ENCODE measurements around the gene BCOR. TPM values are rescaled to one million over a fixed set of nuclear protein-coding genes. Genes with fewer than 3 reads are reported as not detected.

BCOR gene
- total RNA-seq, 1 experiment from 2014 or later = 58.8 TPM

DNA sequence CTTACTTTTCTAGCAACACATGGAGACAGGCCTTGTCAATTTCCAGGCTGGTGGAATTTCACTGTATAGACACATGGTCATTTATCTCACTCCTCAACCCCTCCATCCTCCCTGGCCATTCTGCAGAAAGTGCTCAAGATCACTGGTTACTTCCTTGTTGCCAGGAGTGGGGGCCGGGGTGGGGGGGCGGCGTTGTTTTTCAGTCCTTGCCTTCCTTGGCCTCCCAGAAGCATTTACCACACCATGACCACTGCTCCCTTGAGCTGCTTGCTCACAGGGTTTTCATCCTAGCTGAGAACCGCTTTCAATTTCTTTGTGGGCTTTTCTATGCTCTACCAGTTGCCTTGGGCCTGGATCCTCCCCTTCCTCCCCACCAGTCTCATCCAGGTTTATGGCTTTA lies 14.1 kb upstream of the BCOR start:
- ChIA-PET POLR2A (ENCODE audit: low non-redundant PET) (no interaction called here), CTCF (no interaction called here)
- no peak overlapping the region for H3K27ac ChIP-seq (ENCODE audit: low read depth, low read length, poor library complexity, severe bottlenecking)
- no peak overlapping the region for H3K4me3 ChIP-seq (ENCODE audit: low read depth, low read length, poor library complexity, severe bottlenecking)
- peaks cover 18% of the 10 kb centered on the region for H3K4me1 ChIP-seq (ENCODE audit: insufficient read depth, low read length, poor library complexity, severe bottlenecking)
- no peaks in the 10 kb centered on the region for H3K9me3 ChIP-seq (ENCODE audit: low read depth, low read length, poor library complexity, severe bottlenecking)
- intact Hi-C loops (cut with micrococcal nuclease; ENCODE audit: unreplicated experiment) = no loop called here
- DNase-seq (ENCODE audit: low spot score) = no peak
- TF ChIP-seq, protein P1, sequence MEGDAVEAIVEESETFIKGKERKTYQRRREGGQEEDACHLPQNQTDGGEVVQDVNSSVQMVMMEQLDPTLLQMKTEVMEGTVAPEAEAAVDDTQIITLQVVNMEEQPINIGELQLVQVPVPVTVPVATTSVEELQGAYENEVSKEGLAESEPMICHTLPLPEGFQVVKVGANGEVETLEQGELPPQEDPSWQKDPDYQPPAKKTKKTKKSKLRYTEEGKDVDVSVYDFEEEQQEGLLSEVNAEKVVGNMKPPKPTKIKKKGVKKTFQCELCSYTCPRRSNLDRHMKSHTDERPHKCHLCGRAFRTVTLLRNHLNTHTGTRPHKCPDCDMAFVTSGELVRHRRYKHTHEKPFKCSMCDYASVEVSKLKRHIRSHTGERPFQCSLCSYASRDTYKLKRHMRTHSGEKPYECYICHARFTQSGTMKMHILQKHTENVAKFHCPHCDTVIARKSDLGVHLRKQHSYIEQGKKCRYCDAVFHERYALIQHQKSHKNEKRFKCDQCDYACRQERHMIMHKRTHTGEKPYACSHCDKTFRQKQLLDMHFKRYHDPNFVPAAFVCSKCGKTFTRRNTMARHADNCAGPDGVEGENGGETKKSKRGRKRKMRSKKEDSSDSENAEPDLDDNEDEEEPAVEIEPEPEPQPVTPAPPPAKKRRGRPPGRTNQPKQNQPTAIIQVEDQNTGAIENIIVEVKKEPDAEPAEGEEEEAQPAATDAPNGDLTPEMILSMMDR (conservative IDR thresholded peaks at IDR 0.05; ENCODE audit: low read depth, low read length) = no peak
- TF ChIP-seq EZH2 (IDR thresholded peaks at IDR 0.05; ENCODE audit: borderline replicate concordance, low read depth, low read length, poor library complexity, severe bottlenecking) = no peak
- no peaks in the 10 kb centered on the region for H3K27me3 ChIP-seq (replicated peaks; ENCODE audit: insufficient read depth, low read depth, low read length, poor library complexity)
- no TSS peak for BruUV-seq (replicated peaks)
- H3K36me3 ChIP-seq (ENCODE audit: insufficient read depth, low read length, poor library complexity, severe bottlenecking) = no peaks in the 10 kb centered on the region

DNA sequence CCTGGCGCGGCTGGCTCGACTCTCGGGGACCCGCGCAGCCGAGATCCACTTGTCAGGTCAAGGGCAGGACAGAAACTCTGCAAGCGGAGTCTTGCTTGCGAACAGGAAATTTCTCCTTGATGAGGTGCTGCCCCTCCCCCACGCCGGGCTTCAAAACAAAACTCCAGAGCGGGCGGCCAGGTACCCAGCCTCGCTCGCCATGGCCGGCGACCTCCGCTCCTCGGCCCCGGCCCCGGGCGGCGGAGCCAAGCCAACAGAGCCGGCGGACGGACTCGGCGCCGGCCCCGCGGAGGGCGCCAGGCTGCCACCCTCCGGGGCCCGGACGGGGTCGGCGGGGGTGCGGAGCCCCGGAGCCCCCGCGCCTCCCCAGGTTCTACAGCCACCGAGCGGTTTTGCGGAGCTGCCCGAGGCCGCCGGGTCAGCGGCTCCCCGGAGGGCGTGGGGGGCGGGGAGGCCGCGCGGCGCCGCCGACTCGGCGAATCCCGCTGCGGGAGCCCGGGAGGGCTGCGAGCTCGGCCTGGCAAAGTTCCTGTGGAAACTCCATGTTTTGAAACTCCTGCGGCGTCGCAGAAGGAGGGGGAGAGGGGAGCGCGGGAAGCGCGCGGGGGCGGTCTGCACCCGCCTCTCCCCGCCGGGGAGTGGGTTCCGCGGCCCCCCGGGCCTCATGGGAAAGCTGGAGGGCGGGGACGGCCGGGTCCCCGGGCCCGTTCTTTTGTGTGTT lies 11.7 kb upstream of the BCOR start:
- H3K4me1 ChIP-seq (ENCODE audit: insufficient read depth, low read length, poor library complexity, severe bottlenecking) = peaks cover 23% of the 10 kb centered on the region
- TF ChIP-seq, protein P1 (conservative IDR thresholded peaks at IDR 0.05; ENCODE audit: low read depth, low read length) = no peak
- TF ChIP-seq EZH2 (IDR thresholded peaks at IDR 0.05; ENCODE audit: borderline replicate concordance, low read depth, low read length, poor library complexity, severe bottlenecking) = no peak
- no peaks in the 10 kb centered on the region for H3K36me3 ChIP-seq (ENCODE audit: insufficient read depth, low read length, poor library complexity, severe bottlenecking)
- H3K27me3 ChIP-seq (replicated peaks; ENCODE audit: insufficient read depth, low read depth, low read length, poor library complexity) = no peaks in the 10 kb centered on the region
- H3K27ac ChIP-seq (ENCODE audit: low read depth, low read length, poor library complexity, severe bottlenecking) = peak overlapping the region; percentile 88
- intact Hi-C loops (cut with micrococcal nuclease; ENCODE audit: unreplicated experiment) = loop anchor here (1.0 to 10.0 kb wide), 2 partner anchors 40 to 155 kb away; no protein-coding TSS in a partner anchor
- POLR2A ChIA-PET (ENCODE audit: low non-redundant PET) = no interaction called here
- peak; percentile 71 for DNase-seq (ENCODE audit: low spot score)
- CTCF ChIA-PET = interaction anchor here (0.6 to 0.7 kb wide), 3 partner anchors 13 to 31 kb away, joined by 3 to 6 read pairs (median 3); no protein-coding TSS in a partner anchor
- no TSS peak for BruUV-seq (replicated peaks)
- H3K9me3 ChIP-seq (ENCODE audit: low read depth, low read length, poor library complexity, severe bottlenecking) = no peaks in the 10 kb centered on the region
- H3K4me3 ChIP-seq (ENCODE audit: low read depth, low read length, poor library complexity, severe bottlenecking) = peak overlapping the region; percentile 59

DNA sequence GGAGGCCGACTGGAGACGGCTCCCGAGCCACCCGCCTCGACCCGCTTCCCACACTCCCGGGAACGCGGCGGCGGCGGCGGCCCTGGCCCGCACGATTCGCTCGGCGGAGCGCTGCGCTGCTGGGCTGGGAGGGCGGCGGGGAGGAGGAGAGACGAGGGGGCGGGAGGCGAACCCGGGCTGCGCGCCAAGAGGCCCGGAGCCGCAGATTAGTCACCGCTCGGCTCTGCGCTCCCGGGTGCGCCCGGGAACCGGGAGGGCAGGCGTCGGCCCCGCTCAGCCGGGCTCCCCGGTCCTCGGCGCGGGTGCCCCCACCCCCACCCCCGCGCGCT lies 11.2 kb upstream of the BCOR start:
- DNase-seq (ENCODE audit: low spot score) = peak; percentile 81
- peak overlapping the region; percentile 59 for H3K4me3 ChIP-seq (ENCODE audit: low read depth, low read length, poor library complexity, severe bottlenecking)
- peaks cover 28% of the 10 kb centered on the region for H3K4me1 ChIP-seq (ENCODE audit: insufficient read depth, low read length, poor library complexity, severe bottlenecking)
- no peaks in the 10 kb centered on the region for H3K36me3 ChIP-seq (ENCODE audit: insufficient read depth, low read length, poor library complexity, severe bottlenecking)
- ChIA-PET POLR2A (ENCODE audit: low non-redundant PET) (no interaction called here), CTCF (no interaction called here)
- no peaks in the 10 kb centered on the region for H3K9me3 ChIP-seq (ENCODE audit: low read depth, low read length, poor library complexity, severe bottlenecking)
- BruUV-seq (replicated peaks) = no TSS peak
- H3K27ac ChIP-seq (ENCODE audit: low read depth, low read length, poor library complexity, severe bottlenecking) = peak overlapping the region; percentile 88
- TF ChIP-seq, protein P1 (conservative IDR thresholded peaks at IDR 0.05; ENCODE audit: low read depth, low read length) = no peak
- TF ChIP-seq EZH2 (IDR thresholded peaks at IDR 0.05; ENCODE audit: borderline replicate concordance, low read depth, low read length, poor library complexity, severe bottlenecking) = no peak
- intact Hi-C loops (cut with micrococcal nuclease; ENCODE audit: unreplicated experiment) = loop anchor here (1.0 to 10.0 kb wide), 2 partner anchors 40 to 156 kb away; no protein-coding TSS in a partner anchor
- no peaks in the 10 kb centered on the region for H3K27me3 ChIP-seq (replicated peaks; ENCODE audit: insufficient read depth, low read depth, low read length, poor library complexity)
